SIG-M5 (cell line): ENCODE measurements around the gene GON7.
"Not testable (repeated sequence)": the region's sequence is repeated elsewhere in the genome, so short reads cannot be mapped to it uniquely, and the experiment has no call there.

Experiments used
- DNase-seq: peaks from one replicate; lab custom pipeline; 2025; lab: John Stamatoyannopoulos, UW

The GON7 gene

GRCh38 chr14:93199031-93199430 is 7.8 kb downstream of the GON7 start:
- no peak for DNase-seq

- no peak for DNase-seq
Observed at GRCh38 chr14:93195316-93195999, 11.4 kb downstream of the GON7 start.

- DNase-seq = no peak
Observed at GRCh38 chr14:93186956-93187355, 19.9 kb downstream of the GON7 start.

GRCh38 chr14:93186466-93186865 is 20.4 kb downstream of the GON7 start:
- DNase-seq = no peak

GRCh38 chr14:93185349-93185720 is 21.5 kb downstream of the GON7 start:
- DNase-seq = no peak

- no peak for DNase-seq
Observed at GRCh38 chr14:93184391-93185348, 22.2 kb downstream of the GON7 start, which contains the start of the genes LYSET and MOAP1. LYSET (plus strand) TSS chr14:93185317; CDS start chr14:93185406, 89 bp downstream. MOAP1 (minus strand) TSS chr14:93184897; CDS start chr14:93184242, 655 bp downstream.

- DNase-seq = no peak
Observed at GRCh38 chr14:93183596-93184317, 23.1 kb downstream of the GON7 start.

- DNase-seq = no peak
Observed at GRCh38 chr14:93175492-93175891, 31.4 kb downstream of the GON7 start.

- not testable (repeated sequence) for DNase-seq
Observed at GRCh38 chr14:93174731-93175130, 32.1 kb downstream of the GON7 start.

GRCh38 chr14:93173943-93174395 is 32.9 kb downstream of the GON7 start:
- DNase-seq = no peak

- no peak for DNase-seq
Observed at GRCh38 chr14:93171376-93171775, 35.5 kb downstream of the GON7 start.

- not testable (repeated sequence) for DNase-seq
Observed at GRCh38 chr14:93170141-93170540, 36.7 kb downstream of the GON7 start.

GRCh38 chr14:93169619-93170018 is 37.2 kb downstream of the GON7 start:
- DNase-seq = not testable (repeated sequence)

- not testable (repeated sequence) for DNase-seq
Observed at GRCh38 chr14:93168610-93169009, 38.3 kb downstream of the GON7 start.

- DNase-seq = not testable (repeated sequence)
Observed at GRCh38 chr14:93165271-93166265, 41.3 kb downstream of the GON7 start.

- DNase-seq = no peak
Observed at GRCh38 chr14:93163564-93163963, 43.3 kb downstream of the GON7 start.

GRCh38 chr14:93161411-93161940 is 45.4 kb downstream of the GON7 start:
- DNase-seq = no peak

- no peak for DNase-seq
Observed at GRCh38 chr14:93160353-93160801, 46.5 kb downstream of the GON7 start.

GRCh38 chr14:93159625-93160352 is 47.1 kb downstream of the GON7 start:
- DNase-seq = not testable (repeated sequence)

GRCh38 chr14:93158349-93158748 is 48.5 kb downstream of the GON7 start:
- not testable (repeated sequence) for DNase-seq
